T-helper 1 cell (primary cell): Measurements from ENCODE around the gene ABCF3.

ENCODE experiments used
- DNase-seq, 5 donors: peaks; one replicate each; pipeline ENCODE4 v3.0.0-alpha.2; 2012 to 2020

The ABCF3 gene

DNA sequence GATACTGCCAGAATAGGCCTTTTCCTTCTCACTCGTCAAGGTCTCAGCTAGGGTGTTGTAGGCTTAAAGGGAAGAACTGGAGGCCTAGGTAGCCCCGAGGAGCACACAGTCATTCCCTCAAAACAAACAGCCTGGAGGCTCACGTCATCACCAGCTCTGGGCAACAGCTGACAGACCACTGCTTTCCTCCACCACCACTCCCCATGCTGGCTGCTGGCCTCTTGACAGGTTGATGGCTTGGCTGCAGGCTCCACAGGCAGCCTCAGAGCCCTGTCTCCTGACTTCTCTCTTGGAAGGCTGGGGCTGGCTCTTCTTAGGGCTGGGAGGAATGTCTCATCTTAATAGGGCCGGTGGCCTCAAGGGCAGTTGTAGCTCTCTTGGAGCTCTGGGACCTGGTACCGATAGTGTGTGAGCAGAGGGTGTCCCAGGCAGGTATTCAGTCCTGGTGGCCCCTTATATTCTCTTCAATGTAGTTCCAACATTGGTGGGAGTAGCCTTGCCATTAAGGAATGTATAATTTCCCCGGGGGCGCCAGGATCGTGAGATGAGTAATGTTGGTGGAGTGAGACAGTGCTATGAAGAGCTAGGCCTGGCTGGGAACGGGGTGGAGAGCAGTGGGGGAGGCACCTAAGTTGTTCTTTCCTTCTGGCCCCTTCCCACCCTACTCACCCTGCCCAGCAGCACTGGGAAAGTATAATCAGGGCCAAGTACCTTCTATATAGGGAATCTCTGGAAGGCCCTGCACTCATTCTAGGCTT, 17.5 kb upstream of the ABCF3 start:
- DNase-seq: no peak

DNA sequence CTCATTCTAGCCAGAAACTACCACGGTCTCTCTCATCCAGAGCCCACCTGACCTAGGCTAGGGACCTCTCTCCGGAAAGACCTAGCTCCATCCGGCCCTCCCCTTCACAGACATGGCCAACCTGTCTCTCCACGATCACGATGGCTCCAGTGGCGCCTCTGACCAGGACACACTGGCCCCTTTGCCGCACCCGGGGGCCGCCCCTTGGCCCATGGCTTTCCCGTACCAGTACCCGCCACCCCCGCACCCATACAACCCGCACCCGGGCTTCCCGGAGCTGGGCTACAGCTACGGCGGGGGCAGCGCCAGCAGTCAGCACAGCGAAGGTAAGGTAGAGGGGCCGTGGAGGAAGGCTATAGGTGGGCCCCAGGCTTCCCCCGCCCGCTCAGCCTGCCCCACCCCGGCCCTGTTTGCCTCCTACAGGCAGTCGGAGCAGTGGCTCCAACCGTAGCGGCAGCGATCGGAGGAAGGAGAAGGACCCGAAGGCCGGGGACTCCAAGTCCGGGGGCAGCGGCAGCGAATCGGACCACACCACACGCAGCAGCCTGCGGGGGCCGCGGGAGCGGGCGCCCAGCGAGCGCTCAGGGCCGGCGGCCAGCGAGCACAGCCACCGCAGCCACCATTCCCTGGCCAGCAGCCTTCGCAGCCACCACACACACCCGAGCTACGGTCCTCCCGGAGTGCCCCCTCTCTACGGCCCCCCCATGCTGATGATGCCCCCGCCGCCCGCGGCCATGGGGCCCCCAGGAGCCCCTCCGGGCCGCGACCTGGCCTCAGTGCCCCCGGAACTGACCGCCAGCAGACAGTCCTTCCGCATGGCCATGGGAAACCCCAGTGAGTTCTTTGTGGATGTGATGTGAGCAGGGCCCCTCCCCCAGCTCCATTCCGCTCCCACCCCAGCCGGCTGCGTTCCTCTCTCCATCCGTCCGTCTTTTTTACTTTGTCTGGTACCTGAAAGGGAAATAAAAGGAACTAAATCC, 15.8 kb upstream of the ABCF3 start:
- no peak for DNase-seq

DNA sequence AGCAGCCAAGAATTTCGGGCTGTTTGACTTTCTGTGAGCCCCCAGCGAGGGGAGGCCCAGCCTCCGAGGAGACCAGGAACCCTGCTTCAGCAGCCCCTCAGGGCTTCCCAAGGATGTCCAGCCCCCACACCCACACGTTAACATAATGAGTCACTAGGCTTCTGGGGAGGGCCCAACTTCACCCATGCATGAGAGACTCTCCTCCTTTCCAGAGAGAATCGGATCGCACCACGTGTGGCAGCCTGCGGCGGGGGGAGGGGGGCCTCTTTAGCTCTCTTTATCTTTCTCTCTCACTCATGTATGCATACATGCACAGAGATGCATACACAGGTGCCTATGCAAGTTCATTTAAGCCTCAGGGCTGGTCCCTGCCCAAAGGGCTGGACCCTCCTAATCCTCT, 14.4 kb upstream of the ABCF3 start:
- no peak for DNase-seq

DNA sequence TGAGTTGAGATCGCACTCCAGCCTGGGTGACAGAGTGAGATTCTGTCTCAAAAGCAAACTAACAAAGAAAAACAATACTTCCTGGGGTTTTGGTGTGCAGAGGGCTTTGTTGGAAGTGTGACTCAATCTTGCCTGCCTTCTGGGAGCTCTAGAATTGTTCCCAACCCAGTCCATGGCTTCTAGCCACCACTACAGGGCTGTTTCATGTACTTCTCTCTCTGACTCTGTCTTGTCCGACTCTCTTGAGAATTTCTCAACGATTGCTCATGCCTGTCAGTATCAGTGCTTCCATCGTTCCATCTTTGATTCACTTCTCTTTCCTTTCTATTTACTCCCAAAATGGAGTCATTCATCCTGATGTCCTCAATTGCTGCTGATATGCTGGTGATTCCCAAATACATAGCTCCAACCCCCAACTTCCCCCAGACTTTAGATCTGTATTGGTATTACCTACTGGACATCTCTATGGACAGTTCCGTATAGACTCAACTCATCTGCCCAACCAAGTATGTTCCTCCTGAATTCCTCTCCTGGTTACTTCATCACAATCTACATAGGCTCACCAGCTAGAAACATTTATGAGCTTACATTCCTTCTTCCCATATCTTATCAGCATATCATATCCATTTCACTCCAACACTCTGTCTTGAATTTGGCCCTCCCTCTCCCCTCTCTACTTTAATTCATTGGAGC, 13.2 kb upstream of the ABCF3 start:
- DNase-seq: no peak

DNA sequence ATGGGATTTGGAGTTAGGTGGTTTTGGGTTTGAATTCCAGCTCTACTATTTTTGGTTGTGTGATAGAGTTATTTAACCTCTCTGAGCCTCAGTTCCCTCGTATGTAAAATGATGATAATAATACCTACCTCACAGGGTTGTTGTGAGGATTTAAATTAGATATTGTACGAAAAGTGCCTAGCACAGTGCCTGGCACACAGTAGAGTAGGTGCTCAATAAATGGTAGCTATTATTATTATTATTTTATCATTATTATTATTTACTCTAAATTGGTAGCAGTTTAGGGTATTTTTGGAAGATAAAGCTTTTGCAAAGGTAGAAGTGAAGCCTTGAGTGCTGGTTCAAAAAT, 12.7 kb upstream of the ABCF3 start:
- DNase-seq: no peak

DNA sequence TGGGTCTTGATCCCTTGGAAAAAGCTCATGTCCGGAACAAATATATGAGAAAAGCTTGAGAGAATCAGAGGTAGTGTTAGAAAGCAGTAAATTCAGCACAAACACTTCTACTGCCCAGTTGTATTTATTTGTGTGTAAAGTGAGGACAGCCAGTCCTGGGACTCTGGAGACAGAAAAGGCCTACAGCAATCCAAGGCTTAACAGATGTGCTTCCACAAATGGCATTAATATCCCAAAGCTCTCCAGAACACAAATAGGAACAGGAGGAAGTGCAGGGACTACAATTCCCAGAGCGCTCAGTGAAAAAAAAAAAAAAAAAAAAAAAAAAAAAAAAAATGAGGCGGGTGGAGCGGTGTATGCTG, 11.7 kb upstream of the ABCF3 start:
- no peak for DNase-seq

DNA sequence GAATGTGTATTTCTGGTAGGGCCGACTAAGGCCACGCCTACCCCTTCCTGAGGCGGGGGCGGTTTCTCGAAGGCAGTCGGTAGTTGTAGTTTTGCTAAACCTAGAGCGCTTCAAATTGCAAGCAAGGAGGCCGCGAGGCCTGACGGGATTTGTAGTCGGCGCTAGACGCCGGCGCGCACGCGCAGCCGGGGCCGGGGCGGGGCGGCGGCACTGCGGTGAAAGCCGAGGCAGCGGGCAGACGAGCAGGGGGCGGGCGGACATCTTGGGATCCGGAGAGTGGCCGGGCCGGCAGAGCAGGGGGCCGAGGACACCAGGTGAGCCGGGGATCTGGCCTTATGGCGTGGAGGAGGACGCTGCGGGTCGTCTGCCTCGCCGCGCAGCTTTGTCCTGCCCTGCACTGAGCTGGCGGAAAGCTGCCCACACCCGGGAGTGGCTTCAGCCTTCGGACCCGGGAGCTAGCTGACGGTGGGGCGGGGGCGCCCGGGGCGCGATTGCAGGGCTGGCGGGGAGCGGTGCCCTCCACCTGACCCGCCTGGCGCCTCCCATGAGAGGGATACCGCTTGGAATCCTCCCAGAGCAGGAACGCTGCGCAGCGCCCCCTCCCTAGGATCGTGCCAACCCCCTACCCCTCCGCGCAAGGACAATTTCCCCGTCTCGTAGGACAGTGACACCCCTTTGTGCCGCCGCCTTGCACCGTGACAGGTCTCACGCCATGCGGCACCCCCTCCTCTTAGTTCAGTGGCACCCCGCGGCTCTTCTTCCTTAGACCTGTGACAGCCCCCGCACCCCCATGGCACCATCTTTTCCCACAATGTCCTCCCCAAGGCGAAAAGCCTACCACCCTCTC, 11.1 kb upstream of the ABCF3 start, which contains the start of gene AP2M1:
Gene AP2M1 (plus strand): TSS at position 210 of the 847 bp plus-strand sequence. CDS start 2,139 bp downstream, outside the sequence.
- peak; percentile 93 to 98 (median 95) for DNase-seq

DNA sequence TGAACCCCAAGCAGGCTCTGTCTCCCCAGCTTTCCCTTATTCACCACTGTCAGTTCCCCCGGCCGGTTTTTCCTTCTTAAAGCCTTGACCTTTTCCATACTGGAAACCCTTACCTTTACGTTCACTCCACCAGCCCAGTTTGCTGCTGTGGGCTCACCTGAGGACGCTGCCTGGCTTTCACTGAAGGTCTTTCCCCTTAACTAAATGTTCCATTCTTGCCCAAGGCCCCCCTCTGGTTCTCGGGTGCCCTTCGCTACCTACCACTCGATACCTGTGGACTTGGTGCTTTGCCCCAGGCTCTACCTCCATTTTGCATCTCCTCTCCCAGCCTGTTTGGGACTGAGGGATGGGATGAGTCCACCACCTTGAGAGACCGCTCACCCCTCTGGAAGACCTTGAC, 10.5 kb upstream of the ABCF3 start:
- DNase-seq: no peak

DNA sequence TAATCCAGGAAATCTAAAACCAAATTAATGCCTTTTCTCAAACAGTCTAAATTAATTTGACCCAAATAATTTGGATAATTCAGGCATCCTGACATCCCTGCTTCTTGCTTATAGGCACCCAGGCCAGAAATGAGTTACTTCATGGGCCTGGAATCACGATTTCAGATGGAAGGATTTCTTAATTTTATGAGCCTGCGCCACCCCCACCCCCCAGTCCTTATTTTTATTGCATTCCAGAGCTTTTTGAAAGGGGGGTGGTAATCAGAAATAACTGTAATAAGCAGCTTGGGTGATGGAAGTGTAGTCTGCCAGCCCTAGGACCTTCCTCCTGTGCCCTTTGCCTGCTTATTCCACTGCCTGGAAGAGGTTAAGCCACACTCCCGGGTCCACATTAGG, 10.0 kb upstream of the ABCF3 start:
- no peak for DNase-seq

DNA sequence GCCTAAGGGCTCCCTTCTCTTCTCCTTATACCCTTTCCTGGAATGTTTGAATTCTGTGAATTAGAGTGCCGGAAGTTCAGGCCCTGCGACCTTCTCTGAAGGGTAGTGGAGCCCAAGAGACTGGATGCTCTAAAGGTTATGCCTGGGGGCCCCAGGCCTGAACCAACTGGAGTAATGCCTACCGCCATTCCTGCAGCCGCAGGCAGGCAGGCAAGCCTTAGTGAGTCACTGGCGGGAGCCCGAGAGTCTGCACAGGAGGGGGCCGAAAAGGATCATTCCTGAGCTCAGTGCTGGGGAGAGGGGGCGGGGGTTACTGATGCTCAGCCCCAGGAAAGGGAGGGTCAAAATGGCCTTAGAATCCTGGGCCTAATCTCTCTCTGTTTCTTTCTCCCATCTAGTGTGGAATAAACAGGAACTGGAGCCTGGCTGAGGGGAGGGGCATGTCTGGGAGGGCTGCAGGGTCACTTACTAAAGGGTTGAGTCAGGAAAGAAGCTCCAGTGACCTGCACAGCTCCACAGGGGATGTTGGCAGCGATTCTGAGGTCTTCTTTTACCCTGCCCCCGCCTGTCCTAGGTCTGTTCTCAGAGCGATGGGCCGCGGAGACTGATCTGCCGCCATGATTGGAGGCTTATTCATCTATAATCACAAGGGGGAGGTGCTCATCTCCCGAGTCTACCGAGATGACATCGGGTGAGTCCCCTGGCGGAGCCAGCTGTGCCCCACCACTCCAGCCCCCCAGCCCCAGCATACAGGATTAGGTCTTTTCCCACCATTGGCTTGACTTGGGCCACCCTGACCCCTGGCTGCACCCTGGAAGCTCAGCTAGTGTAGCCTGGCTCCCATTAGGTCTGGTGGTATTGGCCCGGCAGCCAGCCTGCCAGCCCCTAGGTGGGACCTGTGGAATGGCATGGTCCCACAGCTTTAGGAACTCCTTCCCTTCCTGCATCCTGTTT, 9.3 kb upstream of the ABCF3 start:
- no peak for DNase-seq

DNA sequence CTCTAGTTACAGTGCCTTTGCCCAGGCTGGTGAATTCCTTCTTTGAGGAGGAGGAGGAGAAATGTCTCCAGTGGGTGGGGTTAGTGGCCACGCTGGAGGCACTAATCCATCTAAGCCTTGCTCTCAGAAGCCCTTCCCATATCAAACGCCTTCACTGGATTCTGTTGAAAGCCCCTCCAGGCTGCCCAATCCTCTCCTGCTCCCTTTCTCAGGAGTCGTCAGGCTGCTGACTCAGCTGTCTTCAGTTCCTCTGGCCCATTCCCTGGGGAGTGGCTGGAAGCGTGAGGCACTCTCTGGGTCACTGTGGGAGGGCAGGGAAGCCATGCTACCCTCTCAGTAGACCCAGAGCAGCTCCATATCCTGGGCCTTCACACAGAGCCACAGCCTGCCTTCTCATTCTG, 8.7 kb upstream of the ABCF3 start:
- no peak for DNase-seq

DNA sequence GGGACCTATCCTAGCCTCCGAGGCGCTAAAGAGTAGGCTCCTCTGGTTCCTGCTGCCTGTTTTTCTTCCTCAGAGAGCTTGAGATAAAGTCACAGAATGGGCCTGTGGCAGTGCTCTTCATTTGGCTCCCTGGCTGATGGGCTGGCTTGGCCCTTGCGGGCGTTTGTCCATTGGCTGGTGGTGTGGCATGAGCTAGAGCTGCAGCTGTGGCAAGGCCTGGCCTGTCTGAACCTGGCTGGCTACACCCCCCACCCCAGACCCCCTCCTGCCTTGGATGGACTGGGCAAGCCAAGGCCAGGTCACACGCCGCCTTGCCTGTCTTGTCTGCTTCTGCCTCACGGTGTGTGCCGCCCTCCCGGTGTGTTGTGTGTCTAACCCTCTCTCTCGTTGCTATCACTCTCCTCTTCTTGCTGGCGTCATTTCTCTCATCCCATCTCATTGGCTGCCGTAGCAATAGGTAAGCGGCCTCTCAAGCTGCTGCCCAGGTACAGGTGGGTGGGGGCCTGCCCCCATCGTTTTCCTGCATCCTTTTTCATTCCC, 8.2 kb upstream of the ABCF3 start:
- DNase-seq: no peak

DNA sequence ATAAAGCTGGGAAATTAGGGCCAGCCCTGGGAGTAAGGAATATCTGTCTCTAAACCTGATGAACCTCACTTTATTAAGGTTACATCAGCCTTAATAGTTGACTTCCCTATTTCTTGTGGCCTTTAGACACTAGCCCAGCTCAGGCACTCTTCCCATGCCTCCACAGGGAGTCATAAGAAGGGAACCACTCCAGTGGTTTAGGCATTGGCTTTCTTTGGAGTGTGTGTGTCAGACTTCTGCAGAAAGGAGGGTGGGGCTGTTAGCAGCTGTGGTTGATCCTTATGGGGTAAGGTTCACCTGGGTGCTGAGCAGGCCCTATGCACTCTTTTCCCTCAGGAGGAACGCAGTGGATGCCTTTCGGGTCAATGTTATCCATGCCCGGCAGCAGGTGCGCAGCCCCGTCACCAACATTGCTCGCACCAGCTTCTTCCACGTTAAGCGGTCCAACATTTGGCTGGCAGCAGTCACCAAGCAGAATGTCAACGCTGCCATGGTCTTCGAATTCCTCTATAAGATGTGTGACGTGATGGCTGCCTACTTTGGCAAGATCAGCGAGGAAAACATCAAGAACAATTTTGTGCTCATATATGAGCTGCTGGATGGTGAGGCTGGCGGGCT, 7.4 kb upstream of the ABCF3 start:
- DNase-seq: no peak

DNA sequence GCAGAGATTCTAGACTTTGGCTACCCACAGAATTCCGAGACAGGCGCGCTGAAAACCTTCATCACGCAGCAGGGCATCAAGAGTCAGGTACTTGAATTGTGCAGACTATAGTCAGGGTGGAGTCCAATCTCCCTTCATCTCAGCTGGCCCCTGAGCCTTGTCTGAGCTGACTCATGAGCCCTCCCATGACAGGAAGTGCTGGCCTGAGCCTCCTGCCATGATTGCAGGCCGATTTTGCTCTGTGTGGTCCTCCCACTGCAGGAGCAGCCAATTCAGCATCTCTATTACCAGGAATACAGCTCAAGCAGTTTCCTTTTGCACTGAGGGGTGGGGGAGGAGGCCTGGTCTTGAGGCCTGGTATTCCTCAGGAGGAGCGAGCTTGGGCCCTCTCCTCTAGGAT, 5.8 kb upstream of the ABCF3 start:
- no peak for DNase-seq

DNA sequence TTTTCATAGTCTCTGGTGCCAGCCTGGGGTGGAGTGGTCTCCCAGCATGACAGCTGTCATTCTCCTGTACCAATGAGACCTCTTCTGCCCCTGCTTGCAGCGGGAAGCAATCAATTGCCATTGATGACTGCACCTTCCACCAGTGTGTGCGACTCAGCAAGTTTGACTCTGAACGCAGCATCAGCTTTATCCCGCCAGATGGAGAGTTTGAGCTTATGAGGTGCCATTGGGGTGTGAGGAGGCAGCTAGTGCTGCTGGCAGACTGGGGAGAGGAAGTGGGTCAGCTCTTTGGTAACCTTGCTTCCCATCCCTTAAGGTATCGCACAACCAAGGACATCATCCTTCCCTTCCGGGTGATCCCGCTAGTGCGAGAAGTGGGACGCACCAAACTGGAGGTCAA, 4.4 kb upstream of the ABCF3 start:
- no peak for DNase-seq

DNA sequence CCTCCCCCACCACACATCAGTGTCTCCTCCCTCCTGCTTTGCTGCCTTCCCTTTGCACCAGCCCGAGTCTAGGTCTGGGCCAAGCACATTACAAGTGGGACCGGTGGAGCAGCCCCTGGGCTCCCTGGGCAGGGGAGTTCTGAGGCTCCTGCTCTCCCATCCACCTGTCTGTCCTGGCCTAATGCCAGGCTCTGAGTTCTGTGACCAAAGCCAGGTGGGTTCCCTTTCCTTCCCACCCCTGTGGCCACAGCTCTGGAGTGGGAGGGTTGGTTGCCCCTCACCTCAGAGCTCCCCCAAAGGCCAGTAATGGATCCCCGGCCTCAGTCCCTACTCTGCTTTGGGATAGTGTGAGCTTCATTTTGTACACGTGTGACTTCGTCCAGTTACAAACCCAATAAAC, 2.3 kb upstream of the ABCF3 start:
- DNase-seq: no peak

DNA sequence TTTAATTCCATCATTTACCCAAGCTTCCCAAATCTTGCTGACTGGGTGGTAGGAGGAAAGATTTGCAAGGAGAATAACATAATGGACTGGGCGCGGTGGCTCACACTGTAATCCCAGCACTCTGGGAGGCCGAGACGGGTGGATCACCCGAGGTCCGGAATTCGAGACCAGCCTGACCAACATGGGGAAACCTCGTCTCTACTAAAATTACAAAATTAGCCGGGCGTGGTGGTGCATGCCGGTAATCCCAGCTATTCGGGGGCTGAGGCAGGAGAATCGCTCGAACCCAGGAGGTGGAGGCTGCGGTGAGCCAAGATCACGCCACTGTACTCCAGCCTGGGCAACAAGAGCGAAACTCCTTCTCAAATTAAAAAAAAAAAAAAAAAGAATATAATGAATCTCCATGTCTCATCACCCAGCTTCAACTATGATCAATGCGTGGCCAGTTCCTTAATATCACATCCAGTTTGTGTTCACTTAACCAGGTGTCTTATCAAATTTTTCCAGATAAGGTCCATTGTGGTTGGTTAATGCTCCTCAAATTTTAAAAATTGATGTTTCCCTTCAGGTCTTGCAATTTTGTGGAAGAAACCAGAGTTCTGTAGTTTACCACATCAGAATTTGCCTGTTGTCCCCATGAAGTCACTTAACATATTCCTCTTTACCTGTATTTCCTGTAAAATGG, 1.3 kb upstream of the ABCF3 start:
- DNase-seq: no peak

DNA sequence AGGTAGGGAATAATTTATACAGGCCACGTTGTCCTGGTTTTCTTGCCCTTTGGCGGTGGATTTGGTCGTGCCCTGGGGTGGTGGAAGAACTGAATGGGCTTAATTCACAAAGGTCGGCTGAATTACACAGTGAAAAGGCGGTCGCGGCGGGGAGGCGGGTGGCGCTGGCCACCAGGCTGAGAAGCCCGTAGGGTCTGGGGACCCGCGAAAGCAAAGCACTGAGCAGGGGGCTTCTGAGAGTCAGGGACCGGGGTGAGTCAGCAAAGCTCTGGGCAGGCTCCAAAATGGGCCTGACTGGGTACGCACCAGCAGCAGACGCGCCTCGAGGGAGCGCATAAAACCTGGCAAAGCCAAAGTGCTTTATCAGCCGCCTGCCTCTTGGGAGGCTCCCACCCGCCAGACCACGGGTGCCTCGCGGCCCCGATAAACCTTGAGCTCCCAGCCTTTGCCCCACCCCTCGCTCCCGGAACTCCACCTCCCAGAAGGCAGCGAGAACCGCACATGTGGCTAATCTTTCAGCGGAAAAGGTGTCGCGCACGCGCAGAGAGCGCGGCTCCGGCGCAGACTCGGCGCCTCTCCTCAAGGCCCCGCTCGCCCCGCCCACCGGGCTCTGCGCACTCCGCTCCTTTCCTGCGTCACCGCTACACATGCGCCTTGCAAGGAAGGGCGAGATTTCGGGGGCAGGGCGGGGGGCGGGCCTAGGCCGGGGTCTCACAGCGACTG, 377 bp upstream of the ABCF3 start:
- peak; percentile 98 to 100 (median 99) for DNase-seq

DNA sequence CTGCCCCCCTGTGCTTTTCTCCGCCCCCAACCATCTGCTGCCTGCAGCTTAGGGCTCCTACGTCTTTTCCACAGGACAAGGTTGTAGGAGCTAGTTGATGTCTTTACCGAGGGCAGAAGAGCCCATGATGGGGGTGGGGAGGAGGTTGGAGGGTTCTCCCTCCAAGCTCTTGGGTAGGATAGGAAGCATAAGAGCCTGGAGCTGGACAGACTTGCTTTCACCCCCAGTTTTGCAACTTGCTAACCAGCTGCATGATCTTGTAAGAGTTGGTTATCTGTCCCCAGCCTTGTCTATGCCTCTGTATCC, 856 bp downstream of the ABCF3 start:
- DNase-seq: no peak
